HepG2 (cell line): ENCODE data around the gene MYH9. TPM values are rescaled to one million over a fixed set of nuclear protein-coding genes. Genes with fewer than 3 reads are reported as not detected.

Source experiments
- FOXA3 ChIP-seq: IDR thresholded peaks from 2 replicates; pipeline ENCODE4 v1.6.1; 2016; ENCODE audit warnings: missing genetic modification reagents, missing compliant biosample characterization
- HNRNPK ChIP-seq: fragments of 200-400 bp; formaldehyde crosslinking; IDR thresholded peaks from 2 replicates; pipeline ENCODE4 v1.6.1; 2018; ENCODE audit warnings: low read length, low read depth, moderate library complexity, mild to moderate bottlenecking; ENCODE audit not compliant: poor library complexity, severe bottlenecking
- IKZF4 ChIP-seq: sonication (generic); formaldehyde crosslinking; IDR thresholded peaks from 2 replicates; pipeline ENCODE4 v1.5.1; 2020; ENCODE audit warnings: borderline replicate concordance, mild to moderate bottlenecking, low read depth, missing genetic modification reagents; ENCODE audit errors: not compliant biosample characterization
- PHF8 ChIP-seq: sonication (generic); formaldehyde crosslinking; IDR thresholded peaks from 2 replicates; pipeline ENCODE4 v1.5.0; 2020; ENCODE audit warnings: missing genetic modification reagents
- SMAD1 ChIP-seq: sonication (generic); formaldehyde crosslinking; IDR thresholded peaks from 2 replicates; pipeline ENCODE4 v1.4.0; 2020; ENCODE audit warnings: missing genetic modification reagents, low read depth, mild to moderate bottlenecking, borderline replicate concordance
- SNAPC4 ChIP-seq: sonication (generic); formaldehyde crosslinking; IDR thresholded peaks from 2 replicates; pipeline ENCODE4 v1.4.0; 2020; ENCODE audit warnings: mild to moderate bottlenecking, missing genetic modification reagents
- ZFX ChIP-seq: sonication (generic); formaldehyde crosslinking; IDR thresholded peaks from 2 replicates; pipeline ENCODE4 v1.4.0; 2020; ENCODE audit warnings: mild to moderate bottlenecking, low read depth, missing genetic modification reagents, moderate library complexity
- ZNF143 ChIP-seq: sonication (generic); formaldehyde crosslinking; IDR thresholded peaks from 2 replicates; pipeline ENCODE4 v1.4.0; 2020; ENCODE audit warnings: missing genetic modification reagents
- ZNF337 ChIP-seq: sonication (generic); formaldehyde crosslinking; IDR thresholded peaks from 2 replicates; pipeline ENCODE4 v1.5.1; 2020; ENCODE audit warnings: missing genetic modification reagents, low read depth, mild to moderate bottlenecking, borderline replicate concordance
- ZNF33A ChIP-seq: sonication (generic); formaldehyde crosslinking; IDR thresholded peaks from 2 replicates; pipeline ENCODE4 v1.5.1; 2020; ENCODE audit warnings: missing genetic modification reagents, mild to moderate bottlenecking, moderate library complexity, borderline replicate concordance
- ZNF530 ChIP-seq: sonication (generic); formaldehyde crosslinking; IDR thresholded peaks from 2 replicates; pipeline ENCODE4 v1.5.0; 2020; ENCODE audit warnings: low read depth, mild to moderate bottlenecking, missing genetic modification reagents
- ZNF713 ChIP-seq: sonication (generic); formaldehyde crosslinking; IDR thresholded peaks from 2 replicates; pipeline ENCODE4 v1.4.0; 2020; ENCODE audit warnings: mild to moderate bottlenecking, missing genetic modification reagents
- ZNF747 ChIP-seq: sonication (generic); formaldehyde crosslinking; IDR thresholded peaks from 2 replicates; pipeline ENCODE4 v1.8.1; 2023; ENCODE audit warnings: missing genetic modification reagents, mild to moderate bottlenecking, borderline replicate concordance
- ZNF879 ChIP-seq: sonication (generic); formaldehyde crosslinking; IDR thresholded peaks from 2 replicates; pipeline ENCODE4 v1.8.1; 2023; ENCODE audit warnings: missing genetic modification reagents
- polyA plus RNA-seq, 8 experiments: library from polyadenylated mRNA; depleted of rRNA in 3 of 8; stranded (reverse) in 7 of 8; unstranded in 1 of 8; fragments of >200 nt; fragmentation: Illumina TruSeq in 4 of 8; extraction: Trizol in 4 of 8; gene quantifications; 2 replicates each; pipeline versions ENCODE4 v1.2.1 to v1.2.3, GENCODE V29; 2011 to 2016; ENCODE audit warnings: low read depth in 4 of 8, missing spikeins in 1 of 8, mixed read lengths in 1 of 8; ENCODE audit not compliant: insufficient read depth in 1 of 8
- total RNA-seq, 5 experiments: library from RNA; depleted of rRNA; stranded (reverse); fragments of >200 nt; fragmentation: Illumina TruSeq; extraction: Trizol; gene quantifications; 2 replicates each; pipeline ENCODE4 v1.2.3, GENCODE V29; 2016; ENCODE audit warnings: low read depth in 1 of 5
- TF ChIP-seq, protein P1 (sequence below), 2 experiments: sonication (generic) in 1 of 2; formaldehyde crosslinking in 1 of 2; IDR thresholded peaks; 2 replicates each; pipeline versions ENCODE4 v1.4.0 to v1.6.1; 2016 to 2020; ENCODE audit warnings: borderline replicate concordance in 1 of 2, low read depth in 1 of 2, mild to moderate bottlenecking in 1 of 2, missing genetic modification reagents in 1 of 2
- TF ChIP-seq, protein P2 (sequence below): sonication (generic); formaldehyde crosslinking; IDR thresholded peaks from 2 replicates; pipeline ENCODE4 v1.8.0; 2022; ENCODE audit warnings: mild to moderate bottlenecking, missing genetic modification reagents; ENCODE audit not compliant: insufficient replicate concordance

Gene MYH9
- total and polyA plus RNA-seq, 2 of the 13 experiments (the other 11 are each of a cell fraction or from before 2014, with no cell fraction given) = 50.7 to 98.5 TPM

DNA sequence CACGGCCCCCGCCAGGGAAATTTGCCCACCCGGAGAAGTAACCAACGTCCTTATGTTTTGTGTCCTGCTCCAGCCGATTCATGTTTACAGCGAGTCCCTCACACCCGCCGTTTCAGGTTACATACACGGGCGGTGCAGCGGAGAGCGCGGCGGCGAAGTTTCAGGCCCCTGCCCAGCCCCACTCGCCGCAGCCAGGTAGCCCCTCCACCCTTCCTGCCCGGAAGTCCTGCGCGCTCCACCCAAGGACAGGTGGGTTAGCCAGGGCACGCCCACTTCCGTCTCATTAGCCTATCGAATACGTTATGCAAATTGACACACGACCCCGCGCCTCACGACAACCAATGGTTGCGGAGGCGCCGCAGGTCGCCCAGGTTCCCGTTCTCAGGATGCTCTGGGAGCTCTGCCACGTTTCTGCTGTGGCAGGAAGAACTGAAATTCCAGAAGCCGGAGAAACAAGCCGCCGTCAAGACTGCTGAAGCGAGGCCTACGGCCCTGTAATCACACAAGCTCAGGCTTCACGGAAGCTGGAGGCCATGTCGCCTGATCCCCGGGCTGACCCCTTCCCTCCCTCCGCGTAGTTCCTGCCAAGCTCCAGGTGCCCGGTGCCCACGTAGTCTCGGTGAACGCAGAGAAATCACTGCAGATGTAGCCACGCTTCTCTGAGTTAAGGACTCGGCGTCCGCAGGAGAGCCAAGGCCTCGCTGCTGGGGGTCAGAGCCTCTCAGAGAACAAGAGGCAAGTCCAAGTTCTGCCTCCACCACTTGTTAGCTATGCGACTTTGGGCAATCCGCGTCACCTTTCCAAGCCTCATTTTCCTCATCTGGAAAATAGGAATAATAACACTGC is 22.4 kb upstream of the MYH9 start (continued):
- TF ChIP-seq, protein P1, sequence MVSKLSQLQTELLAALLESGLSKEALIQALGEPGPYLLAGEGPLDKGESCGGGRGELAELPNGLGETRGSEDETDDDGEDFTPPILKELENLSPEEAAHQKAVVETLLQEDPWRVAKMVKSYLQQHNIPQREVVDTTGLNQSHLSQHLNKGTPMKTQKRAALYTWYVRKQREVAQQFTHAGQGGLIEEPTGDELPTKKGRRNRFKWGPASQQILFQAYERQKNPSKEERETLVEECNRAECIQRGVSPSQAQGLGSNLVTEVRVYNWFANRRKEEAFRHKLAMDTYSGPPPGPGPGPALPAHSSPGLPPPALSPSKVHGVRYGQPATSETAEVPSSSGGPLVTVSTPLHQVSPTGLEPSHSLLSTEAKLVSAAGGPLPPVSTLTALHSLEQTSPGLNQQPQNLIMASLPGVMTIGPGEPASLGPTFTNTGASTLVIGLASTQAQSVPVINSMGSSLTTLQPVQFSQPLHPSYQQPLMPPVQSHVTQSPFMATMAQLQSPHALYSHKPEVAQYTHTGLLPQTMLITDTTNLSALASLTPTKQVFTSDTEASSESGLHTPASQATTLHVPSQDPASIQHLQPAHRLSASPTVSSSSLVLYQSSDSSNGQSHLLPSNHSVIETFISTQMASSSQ (IDR thresholded peaks at IDR 0.05; ENCODE audit: low read depth) = no peak
- TF ChIP-seq, protein P1 (CRISPR knock-in tag; IDR thresholded peaks at IDR 0.05; ENCODE audit: borderline replicate concordance) = no peak
- TF ChIP-seq ZNF879 (CRISPR knock-in tag) (no peak), ZNF143 (CRISPR knock-in tag) (no peak), ZNF337 (CRISPR knock-in tag) (peak; percentile 79; the same call in 1 of the 2 replicates), HNRNPK (no peak), FOXA3 (CRISPR knock-in tag) (peak; percentile 51; the same call in 1 of the 2 replicates), IKZF4 (CRISPR knock-in tag) (peak; percentile 73), ZNF33A (CRISPR knock-in tag) (no peak), PHF8 (CRISPR knock-in tag) (peak; percentile 83), SNAPC4 (CRISPR knock-in tag) (peak; percentile 59), ZNF530 (no peak), ZFX (peak; percentile 99), SMAD1 (CRISPR knock-in tag) (no peak), ZNF713 (CRISPR knock-in tag) (peak; percentile 68; the same call in 1 of the 2 replicates), ZNF747 (CRISPR knock-in tag) (peak; percentile 84; the same call in 1 of the 2 replicates)
- TF ChIP-seq, protein P2, sequence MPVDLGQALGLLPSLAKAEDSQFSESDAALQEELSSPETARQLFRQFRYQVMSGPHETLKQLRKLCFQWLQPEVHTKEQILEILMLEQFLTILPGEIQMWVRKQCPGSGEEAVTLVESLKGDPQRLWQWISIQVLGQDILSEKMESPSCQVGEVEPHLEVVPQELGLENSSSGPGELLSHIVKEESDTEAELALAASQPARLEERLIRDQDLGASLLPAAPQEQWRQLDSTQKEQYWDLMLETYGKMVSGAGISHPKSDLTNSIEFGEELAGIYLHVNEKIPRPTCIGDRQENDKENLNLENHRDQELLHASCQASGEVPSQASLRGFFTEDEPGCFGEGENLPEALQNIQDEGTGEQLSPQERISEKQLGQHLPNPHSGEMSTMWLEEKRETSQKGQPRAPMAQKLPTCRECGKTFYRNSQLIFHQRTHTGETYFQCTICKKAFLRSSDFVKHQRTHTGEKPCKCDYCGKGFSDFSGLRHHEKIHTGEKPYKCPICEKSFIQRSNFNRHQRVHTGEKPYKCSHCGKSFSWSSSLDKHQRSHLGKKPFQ = peak; percentile 30
